ENCODE measurements around the gene PLPP6.

- TF ChIP-seq CTCF (IDR thresholded peaks at IDR 0.05), result no peak
- no peak for TF ChIP-seq POLR2A (IDR thresholded peaks at IDR 0.05)
Measured at GRCh38 chr9:4680750-4681149, 18.7 kb downstream of the PLPP6 start.
